ENCODE results near the gene CXCR2.

CXCR2 gene

GRCh38 chr2:218152777-218153176 is 26.9 kb downstream of the CXCR2 start:
- TF ChIP-seq, protein P1, sequence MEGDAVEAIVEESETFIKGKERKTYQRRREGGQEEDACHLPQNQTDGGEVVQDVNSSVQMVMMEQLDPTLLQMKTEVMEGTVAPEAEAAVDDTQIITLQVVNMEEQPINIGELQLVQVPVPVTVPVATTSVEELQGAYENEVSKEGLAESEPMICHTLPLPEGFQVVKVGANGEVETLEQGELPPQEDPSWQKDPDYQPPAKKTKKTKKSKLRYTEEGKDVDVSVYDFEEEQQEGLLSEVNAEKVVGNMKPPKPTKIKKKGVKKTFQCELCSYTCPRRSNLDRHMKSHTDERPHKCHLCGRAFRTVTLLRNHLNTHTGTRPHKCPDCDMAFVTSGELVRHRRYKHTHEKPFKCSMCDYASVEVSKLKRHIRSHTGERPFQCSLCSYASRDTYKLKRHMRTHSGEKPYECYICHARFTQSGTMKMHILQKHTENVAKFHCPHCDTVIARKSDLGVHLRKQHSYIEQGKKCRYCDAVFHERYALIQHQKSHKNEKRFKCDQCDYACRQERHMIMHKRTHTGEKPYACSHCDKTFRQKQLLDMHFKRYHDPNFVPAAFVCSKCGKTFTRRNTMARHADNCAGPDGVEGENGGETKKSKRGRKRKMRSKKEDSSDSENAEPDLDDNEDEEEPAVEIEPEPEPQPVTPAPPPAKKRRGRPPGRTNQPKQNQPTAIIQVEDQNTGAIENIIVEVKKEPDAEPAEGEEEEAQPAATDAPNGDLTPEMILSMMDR (IDR thresholded peaks at IDR 0.05; ENCODE audit: extremely low read depth, missing control alignments) = no peak
- DNase-seq (ENCODE audit: low spot score) = no peak

DNA sequence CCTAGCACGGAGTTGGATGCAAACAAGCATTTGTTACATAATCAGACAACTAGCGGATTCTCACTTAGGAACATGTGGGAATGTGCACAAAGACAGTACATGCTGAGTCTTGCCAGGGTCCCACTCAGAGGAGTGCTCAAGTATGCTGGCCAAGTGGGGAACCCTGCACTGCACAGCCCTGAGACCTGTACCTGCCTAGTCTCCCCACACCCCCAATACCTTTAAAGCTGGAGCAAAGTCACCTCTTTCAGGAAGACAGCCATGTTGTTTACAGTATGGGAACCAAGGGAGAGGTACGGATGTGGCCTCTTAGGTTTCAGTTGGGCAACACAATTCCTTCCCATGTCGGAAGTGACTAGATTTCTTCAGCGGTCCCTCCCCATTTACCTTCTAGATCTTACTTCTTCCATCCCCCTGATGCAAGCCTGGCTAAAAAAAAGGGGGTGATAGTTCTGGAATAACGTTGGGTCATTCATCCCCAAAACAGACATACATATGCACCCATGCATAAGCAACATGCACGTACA is 30.2 kb downstream of the CXCR2 start:
- DNase-seq (ENCODE audit: low spot score) = no peak
- TF ChIP-seq, protein P1 (IDR thresholded peaks at IDR 0.05; ENCODE audit: extremely low read depth, missing control alignments) = no peak

- TF ChIP-seq, protein P1 (IDR thresholded peaks at IDR 0.05; ENCODE audit: extremely low read depth, missing control alignments) = no peak
- DNase-seq (ENCODE audit: low spot score) = no peak
These were observed 35.8 kb downstream of the CXCR2 start for GRCh38 chr2:218161644-218162043.

GRCh38 chr2:218162814-218163213 is 37.0 kb downstream of the CXCR2 start:
- no peak for DNase-seq (ENCODE audit: low spot score)
- TF ChIP-seq, protein P1 (IDR thresholded peaks at IDR 0.05; ENCODE audit: extremely low read depth, missing control alignments) = no peak

DNA sequence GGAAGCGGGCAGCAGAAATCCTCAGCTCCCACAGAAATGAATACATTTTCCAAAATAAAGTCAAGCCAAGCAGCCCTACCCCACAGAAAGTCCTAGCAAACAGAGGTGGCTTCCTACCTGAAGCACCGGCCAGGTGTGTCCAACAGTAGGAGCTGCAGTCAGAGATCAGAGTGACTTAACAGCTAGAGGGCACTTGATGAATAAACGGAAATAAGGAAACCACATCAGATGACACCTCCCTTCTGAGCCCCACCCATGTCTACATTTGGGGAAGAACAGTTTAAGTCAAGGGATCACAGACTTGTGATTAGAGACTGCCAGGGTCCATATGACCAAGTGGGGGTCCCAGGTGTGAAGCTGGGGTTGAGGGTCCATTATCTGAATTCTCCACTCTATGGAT is 41.0 kb downstream of the CXCR2 start, which contains the start of gene CXCR1:
Gene CXCR1 (minus strand): TSS at position 172 of the 400 bp plus-strand sequence. CDS start 1,751 bp downstream, outside the sequence.
- no peak for DNase-seq (ENCODE audit: low spot score)
- TF ChIP-seq, protein P1 (IDR thresholded peaks at IDR 0.05; ENCODE audit: extremely low read depth, missing control alignments) = no peak

DNA sequence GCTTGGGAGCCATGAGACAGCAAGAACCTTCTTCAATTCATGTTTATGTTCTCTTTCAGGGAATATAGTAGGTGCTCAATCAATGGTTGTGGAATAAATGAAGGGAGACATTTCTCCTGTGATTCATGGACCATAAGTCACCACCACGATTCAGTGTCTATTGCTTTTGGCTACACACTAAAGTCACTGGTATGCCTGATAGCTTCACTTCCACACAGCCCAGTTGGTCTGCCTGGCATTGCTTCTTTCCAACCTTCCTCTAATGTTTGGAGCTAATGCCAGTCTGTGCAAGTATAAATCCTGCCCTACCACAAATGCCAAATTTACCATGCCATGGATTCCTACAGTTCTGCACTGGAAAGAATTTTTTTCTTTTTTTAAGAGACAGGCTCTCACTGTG is 42.2 kb downstream of the CXCR2 start:
- TF ChIP-seq, protein P1 (IDR thresholded peaks at IDR 0.05; ENCODE audit: extremely low read depth, missing control alignments) = no peak
- no peak for DNase-seq (ENCODE audit: low spot score)

DNA sequence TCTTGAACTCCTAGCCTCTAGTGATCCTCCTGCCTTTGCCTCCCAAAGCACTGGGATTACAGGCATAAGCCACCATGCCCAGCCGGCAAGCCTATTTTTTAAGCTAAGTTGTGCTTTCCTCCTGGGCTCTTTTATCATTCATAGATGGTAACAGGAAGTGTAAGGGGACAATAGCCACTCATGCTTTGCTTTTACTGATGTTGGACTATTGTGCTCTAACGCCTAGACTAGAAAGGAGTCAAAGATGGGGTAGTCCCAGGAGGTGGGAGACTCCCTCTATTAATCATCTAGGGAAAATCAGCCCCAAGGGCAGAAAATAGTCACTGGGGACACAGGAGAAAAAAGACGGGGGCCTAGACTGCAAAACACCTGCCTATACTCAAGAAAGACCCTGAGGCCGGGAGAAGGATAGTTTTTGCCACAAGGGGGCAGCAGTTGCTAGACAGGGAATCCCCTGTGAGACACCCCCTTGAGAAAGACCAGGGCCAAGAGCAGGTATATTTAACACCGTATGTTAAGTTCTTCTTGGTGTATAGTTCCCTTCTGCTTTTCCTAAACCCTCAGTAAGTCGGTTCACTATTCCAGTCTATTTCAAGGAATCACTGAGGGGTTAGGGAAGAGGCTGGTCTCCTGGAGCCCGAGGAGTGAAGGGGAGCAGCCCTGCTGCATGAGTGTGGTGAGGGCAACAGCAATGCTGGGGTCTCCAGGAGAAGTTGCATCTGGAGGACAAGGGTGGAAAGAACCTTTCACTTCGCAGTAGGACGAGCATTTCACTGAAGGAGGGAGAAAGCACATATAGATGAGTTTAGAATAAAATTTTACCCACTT is 43.0 kb downstream of the CXCR2 start:
- TF ChIP-seq, protein P1 (IDR thresholded peaks at IDR 0.05; ENCODE audit: extremely low read depth, missing control alignments) = peak; percentile 43
- peak; percentile 66 for DNase-seq (ENCODE audit: low spot score)

All from GM20000 (cell line).